ENCODE results near the gene WDFY4.

The WDFY4 gene

DNA sequence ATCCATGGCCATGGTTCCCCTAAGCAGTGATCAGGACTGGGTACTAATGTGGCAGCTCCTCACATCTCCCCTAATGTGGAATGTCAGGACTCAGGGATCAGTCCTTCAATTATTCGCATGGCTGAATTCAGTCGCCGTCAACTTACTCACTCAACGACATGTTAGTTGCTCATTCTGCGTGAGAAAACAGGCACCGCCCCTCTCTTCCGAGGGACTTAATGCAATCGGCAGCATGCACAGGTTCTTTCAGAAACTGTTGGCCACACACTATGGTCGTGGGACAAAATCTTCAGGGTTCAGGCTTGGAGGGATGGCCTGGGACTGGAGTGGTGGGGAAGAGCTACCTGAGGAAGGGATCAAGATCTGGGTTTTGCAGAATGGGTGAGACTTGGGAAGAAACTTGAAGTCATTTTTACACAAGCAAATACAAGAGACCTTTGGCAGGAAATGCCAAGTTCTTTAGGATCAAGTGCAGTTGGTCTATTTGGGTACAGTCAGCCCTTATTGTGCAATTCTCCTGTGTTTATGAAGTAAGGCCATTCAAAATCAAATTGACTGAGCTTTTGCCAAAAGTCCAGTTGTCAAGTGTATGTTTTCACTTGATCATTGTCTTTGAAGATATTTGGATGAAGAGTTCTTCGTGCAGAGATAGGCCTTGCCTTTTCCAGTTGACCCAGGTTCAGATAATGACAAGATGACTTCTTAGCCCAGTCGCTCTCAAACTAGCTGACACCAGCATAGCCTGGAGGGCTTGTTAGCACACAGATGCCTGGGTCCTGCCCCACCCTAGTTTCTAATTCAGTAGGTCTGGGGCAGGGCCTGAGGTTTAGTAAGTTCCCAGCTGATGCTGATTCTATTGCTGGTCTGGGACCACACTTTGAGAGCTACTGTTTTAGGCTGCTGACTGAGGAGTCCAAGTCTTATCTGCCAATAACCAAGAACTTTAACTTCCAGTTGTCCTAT is 206.5 kb downstream of the WDFY4 start:
- DNase-seq (ENCODE audit: low spot score) (no peak), ATAC-seq (ENCODE audit: low read depth) (no peak)
- TF ChIP-seq, protein P1, sequence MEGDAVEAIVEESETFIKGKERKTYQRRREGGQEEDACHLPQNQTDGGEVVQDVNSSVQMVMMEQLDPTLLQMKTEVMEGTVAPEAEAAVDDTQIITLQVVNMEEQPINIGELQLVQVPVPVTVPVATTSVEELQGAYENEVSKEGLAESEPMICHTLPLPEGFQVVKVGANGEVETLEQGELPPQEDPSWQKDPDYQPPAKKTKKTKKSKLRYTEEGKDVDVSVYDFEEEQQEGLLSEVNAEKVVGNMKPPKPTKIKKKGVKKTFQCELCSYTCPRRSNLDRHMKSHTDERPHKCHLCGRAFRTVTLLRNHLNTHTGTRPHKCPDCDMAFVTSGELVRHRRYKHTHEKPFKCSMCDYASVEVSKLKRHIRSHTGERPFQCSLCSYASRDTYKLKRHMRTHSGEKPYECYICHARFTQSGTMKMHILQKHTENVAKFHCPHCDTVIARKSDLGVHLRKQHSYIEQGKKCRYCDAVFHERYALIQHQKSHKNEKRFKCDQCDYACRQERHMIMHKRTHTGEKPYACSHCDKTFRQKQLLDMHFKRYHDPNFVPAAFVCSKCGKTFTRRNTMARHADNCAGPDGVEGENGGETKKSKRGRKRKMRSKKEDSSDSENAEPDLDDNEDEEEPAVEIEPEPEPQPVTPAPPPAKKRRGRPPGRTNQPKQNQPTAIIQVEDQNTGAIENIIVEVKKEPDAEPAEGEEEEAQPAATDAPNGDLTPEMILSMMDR (IDR thresholded peaks at IDR 0.05; ENCODE audit: poor library complexity, severe bottlenecking): no peak
- H3K4me3 ChIP-seq (ENCODE audit: severe bottlenecking): no peak overlapping the region
- H3K4me1 ChIP-seq (ENCODE audit: insufficient read depth, poor library complexity, severe bottlenecking): no peaks in the 10 kb centered on the region
- no peaks in the 10 kb centered on the region for H3K9me3 ChIP-seq (ENCODE audit: severe bottlenecking)
- H3K36me3 ChIP-seq (ENCODE audit: low read depth): no peaks in the 10 kb centered on the region
- no peaks in the 10 kb centered on the region for H3K27me3 ChIP-seq (ENCODE audit: insufficient read depth, poor library complexity, severe bottlenecking)
- H3K27ac ChIP-seq (ENCODE audit: poor library complexity, severe bottlenecking): no peak overlapping the region

DNA sequence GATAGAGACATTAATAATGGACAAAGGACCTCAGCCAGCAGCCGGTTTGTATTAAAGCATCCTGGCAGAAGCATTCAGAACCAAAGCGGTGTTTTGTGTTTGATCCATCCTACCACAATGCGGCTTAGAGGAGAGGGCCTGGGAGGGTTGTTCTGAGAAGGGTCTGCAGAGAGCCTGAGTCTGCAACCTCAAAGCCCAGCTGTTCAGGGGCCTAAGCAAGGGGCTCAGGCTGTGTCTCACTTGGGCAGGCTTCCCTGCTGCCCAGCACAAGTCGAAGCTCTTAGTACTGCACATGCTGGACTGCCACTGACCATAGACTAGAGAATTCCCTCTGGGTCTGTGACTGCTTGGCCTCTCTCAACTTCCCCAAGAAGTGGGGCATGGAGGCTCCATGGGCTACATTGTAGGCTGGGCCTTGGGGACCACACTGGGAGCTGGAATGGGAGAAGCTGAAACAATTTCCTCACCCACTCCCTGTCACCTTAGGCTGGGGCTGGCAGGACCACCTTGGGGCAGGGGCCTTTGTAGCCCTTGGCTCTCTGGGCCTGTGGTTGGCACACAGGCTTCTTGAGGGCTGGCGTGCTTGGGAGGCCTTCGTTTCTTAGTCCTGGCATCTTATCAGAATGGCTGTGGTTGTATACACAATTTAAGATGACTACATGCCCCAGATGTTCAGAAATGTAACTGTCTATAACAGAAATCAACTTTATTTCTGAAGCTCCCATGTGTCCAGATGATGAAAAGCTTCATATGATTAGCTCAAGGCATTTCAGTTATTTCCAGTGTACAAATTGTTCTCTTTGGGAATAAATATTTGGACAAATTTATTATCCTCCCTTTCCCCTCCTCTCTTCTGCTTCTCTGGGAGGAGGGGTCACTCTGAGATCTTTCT is 210.5 kb downstream of the WDFY4 start:
- Histone ChIP-seq H3K27me3 (ENCODE audit: insufficient read depth, poor library complexity, severe bottlenecking) (no peaks in the 10 kb centered on the region), H3K27ac (ENCODE audit: poor library complexity, severe bottlenecking) (no peak overlapping the region), H3K9me3 (ENCODE audit: severe bottlenecking) (no peaks in the 10 kb centered on the region), H3K36me3 (ENCODE audit: low read depth) (no peaks in the 10 kb centered on the region), H3K4me1 (ENCODE audit: insufficient read depth, poor library complexity, severe bottlenecking) (no peaks in the 10 kb centered on the region), H3K4me3 (ENCODE audit: severe bottlenecking) (no peak overlapping the region)
- no peak for DNase-seq (ENCODE audit: low spot score)
- ATAC-seq (ENCODE audit: low read depth): no peak
- TF ChIP-seq, protein P1 (IDR thresholded peaks at IDR 0.05; ENCODE audit: poor library complexity, severe bottlenecking): no peak

DNA sequence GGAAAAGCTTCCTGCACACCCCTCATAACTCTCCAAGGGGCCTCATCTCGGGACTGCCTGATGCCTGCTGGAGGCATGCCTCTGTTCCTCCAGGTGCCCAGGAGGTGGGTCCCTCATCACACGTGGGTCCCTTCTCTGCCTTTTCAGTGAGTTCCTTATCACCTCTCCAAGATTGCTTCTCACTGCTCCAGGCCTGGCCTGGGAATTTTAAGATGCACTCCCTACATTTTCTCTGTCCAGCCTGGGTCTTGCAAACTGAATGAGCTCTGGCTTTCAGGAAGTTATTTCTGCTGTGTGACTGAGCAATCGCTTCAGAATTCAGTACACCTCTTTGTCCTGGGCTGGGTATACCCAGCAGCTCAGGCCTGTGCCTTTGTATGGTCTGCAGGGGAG is 211.1 kb downstream of the WDFY4 start:
- Histone ChIP-seq H3K27me3 (ENCODE audit: insufficient read depth, poor library complexity, severe bottlenecking) (no peaks in the 10 kb centered on the region), H3K9me3 (ENCODE audit: severe bottlenecking) (no peaks in the 10 kb centered on the region), H3K36me3 (ENCODE audit: low read depth) (no peaks in the 10 kb centered on the region), H3K4me3 (ENCODE audit: severe bottlenecking) (no peak overlapping the region), H3K27ac (ENCODE audit: poor library complexity, severe bottlenecking) (no peak overlapping the region), H3K4me1 (ENCODE audit: insufficient read depth, poor library complexity, severe bottlenecking) (no peaks in the 10 kb centered on the region)
- DNase-seq (ENCODE audit: low spot score) (no peak), ATAC-seq (ENCODE audit: low read depth) (no peak)
- TF ChIP-seq, protein P1 (IDR thresholded peaks at IDR 0.05; ENCODE audit: poor library complexity, severe bottlenecking): no peak

DNA sequence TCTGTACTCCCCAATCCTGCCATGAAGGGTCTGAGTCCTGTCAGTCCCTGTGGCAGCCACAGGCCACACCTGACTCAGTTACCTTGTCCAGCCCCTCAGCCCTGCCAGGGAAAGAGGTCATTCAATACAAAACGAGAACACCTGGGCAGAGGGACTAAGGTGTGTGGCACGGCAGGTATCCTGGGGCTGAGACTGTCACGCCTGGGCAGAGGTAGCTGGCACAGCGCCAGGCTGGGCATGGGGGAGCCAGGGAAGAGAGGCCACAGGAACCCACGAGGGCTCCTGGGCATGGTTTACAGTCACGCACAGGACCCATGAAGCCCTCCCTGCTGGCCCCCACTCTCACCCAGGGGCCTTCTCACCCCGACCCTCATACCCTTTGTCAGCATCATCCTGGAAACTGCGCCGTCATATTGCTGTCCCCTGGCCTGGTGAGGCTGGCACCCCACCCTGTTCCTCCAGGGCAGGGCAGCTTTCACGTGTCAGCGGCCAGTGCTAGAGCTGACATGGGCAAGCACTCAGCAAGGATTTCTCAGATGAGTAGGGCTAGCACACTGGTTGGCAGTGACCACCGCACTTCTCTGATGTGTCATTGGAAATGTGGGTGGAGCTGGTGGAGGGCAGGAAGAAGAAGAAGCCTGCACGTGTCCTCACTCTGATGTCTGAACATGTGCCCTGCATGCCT is 212.2 kb downstream of the WDFY4 start:
- Histone ChIP-seq H3K4me3 (ENCODE audit: severe bottlenecking) (no peak overlapping the region), H3K27ac (ENCODE audit: poor library complexity, severe bottlenecking) (no peak overlapping the region), H3K27me3 (ENCODE audit: insufficient read depth, poor library complexity, severe bottlenecking) (no peaks in the 10 kb centered on the region), H3K36me3 (ENCODE audit: low read depth) (no peaks in the 10 kb centered on the region), H3K4me1 (ENCODE audit: insufficient read depth, poor library complexity, severe bottlenecking) (no peaks in the 10 kb centered on the region), H3K9me3 (ENCODE audit: severe bottlenecking) (no peaks in the 10 kb centered on the region)
- DNase-seq (ENCODE audit: low spot score): no peak
- ATAC-seq (ENCODE audit: low read depth): no peak
- TF ChIP-seq, protein P1 (IDR thresholded peaks at IDR 0.05; ENCODE audit: poor library complexity, severe bottlenecking): no peak
